IMR-90 (cell line): ENCODE data around the gene RAD52. TPM values are rescaled to one million over a fixed set of nuclear protein-coding genes. Genes with fewer than 3 reads are reported as not detected.

Source experiments
- ATAC-seq: fragments of 200-7000 bp; cut with Tn5 transposase; 2 replicates; pipeline ENCODE4 v1.9.1; 2020; ENCODE audit warnings: low read depth, mild to moderate bottlenecking, moderate library complexity
- BruUV-seq: library from RNA; stranded (reverse); fragments of 400-500 nt; replicated peaks from 2 replicates; lab custom pipeline; 2021; lab: Mats Ljungman, UMichigan
- CTCF ChIA-PET: fragments of 300-600 bp; formaldehyde crosslinking; extraction: SDS; loops from one replicate; lab custom pipeline; 2021; ENCODE audit warnings: antibody characterized with exemption; lab: Yijun Ruan, JAX
- POLR2A ChIA-PET: fragments of 300-600 bp; sonication (Branson Sonifier 250); formaldehyde crosslinking; loops from one replicate; lab custom pipeline; 2022; ENCODE audit warnings: antibody characterized with exemption; ENCODE audit not compliant: unreplicated experiment; lab: Charles Lee
- DNase-seq: peaks from one replicate; pipeline ENCODE4 v3.0.0; 2013
- H2AFZ ChIP-seq: replicated peaks from 2 replicates; pipeline ENCODE3; 2013; ENCODE audit warnings: low read length, mild to moderate bottlenecking; ENCODE audit not compliant: poor library complexity
- H2AK5ac ChIP-seq: 2 replicates; pipeline ENCODE4 v1.6.1; 2013; ENCODE audit warnings: low read depth, low read length, inconsistent platforms
- H2AK9ac ChIP-seq: replicated peaks from 2 replicates; pipeline ENCODE3; 2013; ENCODE audit warnings: mild to moderate bottlenecking, low read depth, low read length, moderate library complexity; ENCODE audit not compliant: poor library complexity
- H2BK120ac ChIP-seq: 2 replicates; pipeline ENCODE4 v1.6.1; 2013; ENCODE audit warnings: low read depth, low read length, inconsistent platforms
- H2BK15ac ChIP-seq: 3 replicates; pipeline ENCODE4 v1.6.1; 2013; ENCODE audit warnings: low read depth, low read length, inconsistent platforms
- H2BK20ac ChIP-seq: 2 replicates; pipeline ENCODE4 v1.6.1; 2013; ENCODE audit warnings: low read depth, mild to moderate bottlenecking, inconsistent platforms, low read length, moderate library complexity
- H2BK5ac ChIP-seq: 2 replicates; pipeline ENCODE4 v1.6.1; 2013; ENCODE audit warnings: mild to moderate bottlenecking, low read depth, low read length, inconsistent platforms; ENCODE audit not compliant: poor library complexity, severe bottlenecking
- H3K14ac ChIP-seq: replicated peaks from 2 replicates; pipeline ENCODE4 v1.6.1; 2013; ENCODE audit warnings: low read depth, low read length, inconsistent platforms
- H3K18ac ChIP-seq: 2 replicates; pipeline ENCODE4 v1.6.1; 2013; ENCODE audit warnings: low read depth, low read length, control low read depth
- H3K23ac ChIP-seq: 2 replicates; pipeline ENCODE4 v1.6.1; 2013; ENCODE audit warnings: low read depth, low read length, inconsistent platforms
- H3K27ac ChIP-seq: 2 replicates; pipeline ENCODE4 v1.5.1; 2013; ENCODE audit warnings: mild to moderate bottlenecking, control low read depth, low read length; ENCODE audit not compliant: insufficient read depth
- H3K27me3 ChIP-seq: 2 replicates; pipeline ENCODE4 v1.6.1; 2013; ENCODE audit warnings: low read length; ENCODE audit not compliant: control insufficient read depth, insufficient read depth
- H3K36me3 ChIP-seq: 2 replicates; pipeline ENCODE4 v1.6.1; 2013; ENCODE audit warnings: low read length, mixed read lengths; ENCODE audit not compliant: control insufficient read depth, insufficient read depth
- H3K4ac ChIP-seq: 2 replicates; pipeline ENCODE4 v1.6.1; 2013; ENCODE audit warnings: low read depth, low read length, inconsistent platforms
- H3K4me1 ChIP-seq: 2 replicates; pipeline ENCODE4 v1.6.1; 2013; ENCODE audit warnings: low read length, mixed read lengths; ENCODE audit not compliant: control insufficient read depth, insufficient read depth
- H3K4me2 ChIP-seq: 2 replicates; pipeline ENCODE4 v1.6.1; 2013; ENCODE audit warnings: low read depth, mild to moderate bottlenecking, control low read depth, low read length, moderate library complexity
- H3K4me3 ChIP-seq: 2 replicates; pipeline ENCODE4 v1.5.1; 2013; ENCODE audit warnings: low read depth, mild to moderate bottlenecking, control low read depth, low read length, moderate library complexity; ENCODE audit not compliant: insufficient read depth
- H3K56ac ChIP-seq: 2 replicates; pipeline ENCODE4 v1.6.1; 2013; ENCODE audit warnings: low read length, inconsistent platforms; ENCODE audit not compliant: insufficient read depth; ENCODE audit errors: extremely low read depth
- H3K79me1 ChIP-seq, 2 experiments: 2 replicates each; pipeline ENCODE4 v1.6.1; 2013; ENCODE audit warnings: low read length in 2 of 2, inconsistent platforms in 1 of 2, low read depth in 1 of 2
- H3K9ac ChIP-seq: 2 replicates; pipeline ENCODE4 v1.6.1; 2013; ENCODE audit warnings: low read depth, low read length, control low read depth
- H3K9me1 ChIP-seq: 2 replicates; pipeline ENCODE4 v1.6.1; 2013; ENCODE audit warnings: low read length, inconsistent platforms; ENCODE audit not compliant: insufficient read depth
- H3K9me3 ChIP-seq: 2 replicates; pipeline ENCODE4 v1.6.1; 2013; ENCODE audit warnings: low read length; ENCODE audit not compliant: control insufficient read depth, insufficient read depth
- H4K20me1 ChIP-seq: 2 replicates; pipeline ENCODE4 v1.6.1; 2013; ENCODE audit warnings: low read length, inconsistent platforms; ENCODE audit not compliant: insufficient read depth
- H4K5ac ChIP-seq: 2 replicates; pipeline ENCODE4 v1.6.1; 2013; ENCODE audit warnings: mild to moderate bottlenecking, low read depth, low read length, control low read depth
- H4K8ac ChIP-seq, 2 experiments: 2 replicates each; pipeline ENCODE4 v1.6.1; 2013; ENCODE audit warnings: low read depth in 2 of 2, low read length in 2 of 2, control low read depth in 1 of 2, inconsistent platforms in 1 of 2
- H4K91ac ChIP-seq: 2 replicates; pipeline ENCODE4 v1.6.1; 2013; ENCODE audit warnings: low read depth, low read length, inconsistent platforms; ENCODE audit not compliant: insufficient read depth
- CTCF ChIP-seq: conservative IDR thresholded peaks from 2 replicates; pipeline ENCODE4 v1.5.1; 2012; ENCODE audit warnings: mild to moderate bottlenecking, low read depth, low read length, improper control_type of control experiment
- MAFK ChIP-seq: IDR thresholded peaks from 2 replicates; pipeline ENCODE4 v1.6.1; 2012; ENCODE audit warnings: low read depth, low read length, improper control_type of control experiment
- WGBS, 2 experiments: methylation state at CpG; one replicate each; pipeline versions ENCODE4 v1.1.5 to v1.1.7; 2013; ENCODE audit warnings: missing lambda C conversion rate in 2 of 2; ENCODE audit not compliant: insufficient read length in 1 of 2; ENCODE audit errors: extremely low coverage in 2 of 2; 5-methylcytosine and 5-hydroxymethylcytosine counted together
- dilution Hi-C: fragments of 300-500 bp; cut with HindIII; formaldehyde crosslinking; loops from one replicate; pipeline ENCODE4 v1.14.3; 2018; ENCODE audit warnings: low sequenced_read_pairs; ENCODE audit not compliant: unreplicated experiment
- in situ Hi-C: fragments of 300-500 bp; cut with MboI; formaldehyde crosslinking; loops from 3 replicates; pipeline ENCODE4 v1.14.3; 2019; ENCODE audit warnings: low sequenced_read_pairs, inconsistent platforms, mixed read lengths
- intact Hi-C: fragments of 100-400 bp; cut with micrococcal nuclease; formaldehyde crosslinking; loops from 2 replicates; pipeline ENCODE4 v1.10.0; 2022
- polyA plus RNA-seq, 3 experiments: library from polyadenylated mRNA; depleted of rRNA; stranded (reverse); fragments of >200 nt; gene quantifications; 2 replicates each; pipeline ENCODE4 v1.2.3, GENCODE V29; 2012; ENCODE audit warnings: low replicate concordance in 1 of 3
- total RNA-seq: library from RNA; depleted of rRNA; stranded (reverse); fragments of >200 nt; gene quantifications from 2 replicates; pipeline ENCODE4 v1.2.3, GENCODE V29; 2012

Gene RAD52
- total and polyA plus RNA-seq, 2 of the 4 experiments (the other 2 are of a cell fraction) = 10.7 to 11.3 TPM

GRCh38 chr12:989051-989450, 39.6 kb upstream of the RAD52 start:
- DNase-seq (no peak), ATAC-seq (no peak)
- Histone ChIP-seq H3K9ac (peak overlapping the region; percentile 23; the same call in 1 of the 2 replicates), H3K14ac (peak overlapping the region; percentile 70; the same call in 1 of the 2 replicates), H3K4me1 (peaks cover 6% of the 10 kb centered on the region), H2AK9ac (no peak overlapping the region), H2BK15ac (0 out of 3 replicates have a peak overlapping the region, but pooled peaks have one; percentile 20), H3K36me3 (no peaks in the 10 kb centered on the region), H3K4me2 (peak overlapping the region; percentile 59), H3K9me3 (no peaks in the 10 kb centered on the region), H3K4ac (peak overlapping the region; percentile 30; the same call in 1 of the 2 replicates), H4K5ac (peak overlapping the region; percentile 37; the same call in 1 of the 2 replicates), H3K56ac (no peak overlapping the region), H2AFZ (peak overlapping the region; percentile 64), H4K20me1 (no peaks in the 10 kb centered on the region; the same call in 1 of the 2 replicates), H2BK120ac (no peak overlapping the region), H3K4me3 (no peak overlapping the region), H3K27me3 (no peaks in the 10 kb centered on the region), H3K23ac (peak overlapping the region; percentile 21; the same call in 1 of the 2 replicates), H2BK5ac (peak overlapping the region; percentile 97), H4K8ac (peak overlapping the region in 1 of 2 experiments; percentile 62; a peak in 2 of 4 replicates), H2AK5ac (no peak overlapping the region), H4K91ac (no peak overlapping the region), H2BK20ac (peak overlapping the region; percentile 36; the same call in 1 of the 2 replicates), H3K18ac (peak overlapping the region; percentile 51; the same call in 1 of the 2 replicates), H3K9me1 (peaks cover 7% of the 10 kb centered on the region), H3K79me1 (peaks cover 15 to 28% of the 10 kb centered on the region in 2 experiments), H3K27ac (peak overlapping the region; percentile 13; the same call in 1 of the 2 replicates)
- intact Hi-C loops (no loop called here), dilution Hi-C loops (no loop called here), in situ Hi-C loops (no loop called here)
- ChIA-PET POLR2A (no interaction called here), CTCF (interaction anchor here (1.1 kb wide), 1 partner anchor 104 kb away, joined by 3 read pairs; no protein-coding TSS in a partner anchor)
- no TSS peak for BruUV-seq
- TF ChIP-seq CTCF = no peak
- TF ChIP-seq MAFK = no peak
- WGBS, 2 experiments = no CpG with 5 or more reads among the region's 2 CpGs
